HG02623 (cell line): Measurements from ENCODE around the gene TMEM135.
"Not testable (repeated sequence)": the region's sequence is repeated elsewhere in the genome, so short reads cannot be mapped to it uniquely, and the experiment has no call there.

Source experiments
- ATAC-seq: cut with Tn5 transposase; IDR thresholded peaks from one replicate; pipeline ENCODE4 v1.9.1; 2021; ENCODE audit warnings: moderate library complexity; ENCODE audit not compliant: unreplicated experiment

Gene TMEM135

DNA sequence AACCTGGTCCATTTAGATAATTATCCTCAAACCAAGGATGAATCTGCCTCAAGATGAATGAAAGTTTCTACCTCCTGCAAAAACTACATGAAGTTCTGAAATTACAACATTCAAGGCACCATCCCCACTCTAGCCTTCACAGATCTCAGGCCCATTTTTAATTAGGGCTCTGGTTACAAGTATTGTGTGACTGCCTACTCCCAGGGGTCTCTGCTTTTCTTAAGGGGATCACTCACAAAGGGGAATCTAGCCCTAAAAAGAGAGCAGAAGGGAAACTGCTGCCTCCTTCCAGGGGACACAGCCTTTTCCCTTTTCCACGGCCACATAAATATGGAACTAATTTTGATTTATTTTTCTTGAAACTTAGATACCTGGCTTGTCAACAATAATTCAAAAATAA, 17.4 kb upstream of the TMEM135 start:
- ATAC-seq: no peak

DNA sequence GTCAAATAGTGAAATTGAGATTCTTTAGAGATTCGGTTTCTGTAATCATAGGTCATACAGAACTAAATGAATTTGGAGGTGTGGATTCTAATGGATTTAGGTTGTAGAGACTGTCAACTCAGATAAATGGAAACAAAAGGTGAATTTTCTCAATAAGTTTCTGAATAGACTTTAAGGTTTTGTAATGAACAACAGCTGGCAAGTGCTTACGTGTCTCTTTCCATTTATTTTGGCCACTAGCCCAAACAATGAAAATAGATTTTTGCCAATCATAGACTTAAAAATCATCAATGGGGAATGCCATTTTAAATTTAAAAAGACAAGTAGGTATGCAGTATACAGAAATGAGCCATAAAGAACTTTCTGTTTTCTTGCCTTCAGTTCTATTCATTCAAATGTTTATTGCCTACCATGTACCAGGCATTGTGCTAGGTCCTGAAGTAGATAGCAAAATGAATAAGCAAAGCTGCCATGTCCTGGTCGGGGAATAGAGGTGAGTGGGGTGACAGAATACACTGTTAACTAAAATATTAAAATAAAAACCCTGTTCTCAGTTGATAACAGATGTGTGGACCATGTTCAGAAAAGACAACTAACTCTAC, 16.9 kb upstream of the TMEM135 start:
- no peak for ATAC-seq

DNA sequence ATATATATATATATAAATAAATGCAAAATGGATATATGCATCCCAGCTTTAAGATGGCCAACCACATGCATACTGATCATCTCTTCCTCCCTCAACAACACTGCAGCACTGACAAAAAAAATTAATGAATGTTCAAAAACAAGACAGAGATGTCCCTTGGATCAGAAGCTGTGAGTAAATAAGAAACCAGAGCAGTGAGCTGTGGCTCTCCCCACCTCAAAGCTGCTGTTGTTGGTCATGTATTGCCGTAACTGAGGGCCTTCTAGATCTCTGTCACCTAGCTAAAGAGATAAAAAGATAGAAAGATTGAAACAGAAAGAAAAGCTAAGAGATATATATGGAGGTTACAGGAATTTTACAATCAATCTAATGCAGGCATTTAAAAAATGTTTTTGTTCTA, 15.5 kb upstream of the TMEM135 start:
- peak; percentile 65 for ATAC-seq

DNA sequence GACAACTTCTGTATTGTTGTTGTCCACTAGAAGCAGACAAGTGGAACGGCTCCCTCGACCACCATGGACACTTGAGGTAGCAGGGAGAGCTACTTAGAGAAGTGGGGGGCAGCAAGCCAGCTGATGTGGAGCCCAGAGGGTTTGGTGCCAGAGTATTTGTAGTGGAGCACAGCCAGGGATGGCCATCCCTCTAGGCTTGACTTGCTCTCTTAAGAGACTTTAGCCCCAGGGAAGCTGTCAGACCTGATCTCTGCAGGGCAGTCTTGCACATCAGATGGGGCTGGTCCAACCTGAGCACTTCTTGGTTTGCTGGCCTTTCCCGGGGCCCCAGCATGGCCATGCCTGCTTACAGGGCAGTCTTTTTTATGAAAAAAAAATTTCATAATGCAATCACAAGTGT, 15.0 kb upstream of the TMEM135 start:
- no peak for ATAC-seq

DNA sequence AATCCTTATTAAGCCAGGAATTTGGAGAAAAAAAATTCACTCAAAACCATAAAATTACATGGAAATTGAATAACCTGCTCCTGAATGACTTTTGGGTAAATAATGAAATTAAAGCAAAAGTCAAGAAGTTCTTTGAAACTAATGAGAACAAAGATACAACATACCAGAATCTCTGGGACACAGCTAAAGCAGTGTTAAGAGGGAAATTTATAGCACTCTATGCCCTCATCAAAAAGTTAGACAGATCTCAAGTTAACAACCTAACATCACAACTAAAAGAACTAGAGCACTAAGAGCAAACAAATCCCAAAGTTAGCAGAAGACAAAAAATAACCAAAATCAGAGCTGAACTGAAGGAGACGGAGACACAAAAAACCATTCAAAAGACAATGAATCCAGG, 11.3 kb upstream of the TMEM135 start:
- ATAC-seq: not testable (repeated sequence)

DNA sequence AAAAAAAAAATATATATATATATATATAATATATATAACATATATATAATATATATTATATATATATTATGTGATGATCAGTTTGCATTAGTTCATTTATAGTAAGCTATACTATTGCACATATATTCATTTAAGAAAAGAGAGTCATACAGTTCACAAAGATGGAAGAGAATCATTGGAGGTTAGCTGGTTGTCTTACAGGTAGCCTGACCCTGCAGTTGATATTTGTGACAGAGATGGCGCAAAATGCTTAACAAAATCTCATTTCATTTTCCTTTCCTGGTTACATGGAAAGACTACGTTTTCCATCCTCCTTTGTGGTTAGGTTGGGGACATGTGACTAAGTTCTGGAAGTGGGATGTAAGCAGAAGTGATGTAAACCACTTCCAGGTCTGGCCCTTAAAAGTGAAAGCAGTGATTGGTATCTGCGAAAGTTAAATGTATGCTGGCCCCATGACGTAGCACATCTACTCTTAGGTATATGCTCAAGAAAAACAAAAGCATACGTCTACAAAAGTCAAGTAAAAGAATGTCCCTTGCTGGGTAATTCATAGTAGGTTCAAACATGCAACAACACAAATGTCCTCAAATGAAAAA, 7.2 kb upstream of the TMEM135 start:
- ATAC-seq: peak; percentile 45

DNA sequence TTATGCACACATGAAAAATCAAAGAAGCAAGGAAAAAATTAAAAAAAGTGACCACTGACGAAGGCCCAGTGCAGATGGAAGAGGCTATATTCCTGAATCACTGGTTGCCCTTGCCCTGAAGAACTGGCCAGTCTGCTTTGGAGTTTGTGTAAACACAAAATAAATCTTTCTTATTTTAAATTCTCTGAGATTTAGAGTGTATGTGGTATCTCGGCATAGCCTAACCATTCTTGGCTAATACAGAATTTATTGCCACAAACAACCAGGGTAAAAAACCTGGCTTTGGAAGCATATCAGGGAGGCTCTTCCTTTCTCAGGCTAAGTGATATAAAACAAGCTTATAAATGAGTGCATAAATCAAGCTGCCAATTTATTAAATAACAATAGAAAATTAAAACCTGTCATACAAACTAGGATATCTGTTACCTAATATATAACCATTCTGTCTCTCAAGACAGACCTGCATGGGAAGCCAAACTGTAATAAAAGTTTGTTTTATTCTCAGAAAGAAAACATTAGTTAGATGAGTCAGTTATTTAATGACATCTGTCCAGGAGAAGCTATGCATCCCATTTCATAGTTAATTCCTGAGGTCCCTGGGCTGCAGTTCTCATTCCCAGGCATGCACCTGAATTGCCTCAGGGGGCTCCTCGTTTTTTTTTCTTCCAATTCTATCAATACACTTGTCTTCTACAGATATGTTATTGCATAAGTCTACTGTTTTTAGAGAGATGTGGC, 6.1 kb upstream of the TMEM135 start:
- no peak for ATAC-seq

DNA sequence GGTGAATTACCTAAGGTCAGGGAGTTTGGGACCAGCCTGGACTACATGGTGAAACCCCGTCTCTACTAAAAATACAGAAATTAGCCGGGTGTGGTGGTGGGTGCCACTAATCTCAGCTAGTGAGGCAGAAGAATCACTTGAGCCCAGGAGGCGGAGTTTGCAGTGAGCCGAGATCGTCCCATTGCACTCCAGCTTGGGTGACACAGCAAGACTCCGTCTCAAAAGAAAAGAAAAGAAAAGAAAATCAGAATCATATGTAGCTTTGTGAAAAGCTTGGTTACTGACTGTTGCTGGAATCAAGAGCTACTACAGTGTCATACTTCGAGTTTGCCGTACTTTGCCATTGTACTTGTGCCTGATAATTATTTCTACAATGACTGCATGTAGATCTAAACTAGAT, 4.2 kb upstream of the TMEM135 start:
- no peak for ATAC-seq

DNA sequence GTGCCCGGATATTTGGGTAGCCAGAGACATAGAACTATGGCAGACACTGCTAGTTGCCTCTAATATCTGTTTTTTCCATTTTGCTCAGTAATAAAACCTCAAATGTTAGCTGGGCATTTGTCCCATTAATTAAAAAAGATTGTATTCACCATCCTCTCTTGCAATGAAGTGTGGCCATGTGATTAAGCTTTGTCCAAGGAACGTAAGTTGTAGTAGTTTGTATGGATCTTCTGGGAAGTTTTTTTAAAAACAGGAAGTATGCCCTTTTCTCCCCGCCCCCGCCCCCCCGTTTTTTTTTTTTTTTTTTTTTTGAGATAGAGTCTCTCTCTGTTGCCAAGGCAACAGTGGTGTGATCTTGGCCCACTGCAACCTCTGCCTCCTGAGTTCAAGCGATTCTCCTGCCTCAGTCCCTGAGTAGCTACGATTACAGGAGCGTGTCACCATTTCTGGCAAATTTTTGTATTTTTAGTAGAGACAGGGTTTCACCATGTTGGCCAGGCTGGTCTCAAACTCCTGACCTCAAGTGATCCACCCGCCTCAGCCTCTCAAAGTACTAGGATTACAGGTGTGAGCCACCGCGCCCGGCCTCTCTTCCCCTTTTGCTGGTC, 1.7 kb upstream of the TMEM135 start:
- no peak for ATAC-seq

DNA sequence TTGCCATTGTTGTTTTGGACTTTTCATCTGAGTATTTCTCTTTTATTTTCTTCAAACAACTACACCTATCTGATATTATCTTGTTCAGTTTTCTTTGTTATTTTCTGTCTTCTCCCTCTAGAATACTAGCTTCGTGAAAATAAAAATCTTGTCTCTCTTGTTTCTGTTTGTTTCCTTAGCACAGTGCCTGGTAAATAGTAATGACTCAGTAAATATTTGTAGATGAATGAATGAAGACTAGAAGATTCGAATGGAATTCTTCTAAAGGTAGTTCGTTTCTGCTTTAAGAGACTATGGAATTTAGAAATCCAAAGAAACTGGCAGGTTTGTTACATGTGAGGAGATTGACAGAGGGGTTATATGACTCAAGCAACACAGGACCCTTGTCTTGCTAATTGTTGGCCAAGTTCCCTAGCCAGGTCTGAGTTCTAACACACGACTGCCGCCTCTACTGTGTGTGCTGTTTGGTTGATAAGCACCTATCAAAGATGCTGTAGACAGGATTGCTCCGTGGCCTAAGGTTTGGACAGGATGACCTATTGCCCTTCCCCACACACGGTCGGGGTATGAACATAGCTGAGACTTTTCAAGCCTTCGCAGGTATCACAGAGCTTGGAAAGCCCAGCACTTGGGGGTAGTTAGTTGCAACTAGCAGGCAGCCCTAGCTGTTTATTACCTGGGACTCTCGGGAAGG, 831 bp upstream of the TMEM135 start:
- peak; percentile 0 for ATAC-seq

DNA sequence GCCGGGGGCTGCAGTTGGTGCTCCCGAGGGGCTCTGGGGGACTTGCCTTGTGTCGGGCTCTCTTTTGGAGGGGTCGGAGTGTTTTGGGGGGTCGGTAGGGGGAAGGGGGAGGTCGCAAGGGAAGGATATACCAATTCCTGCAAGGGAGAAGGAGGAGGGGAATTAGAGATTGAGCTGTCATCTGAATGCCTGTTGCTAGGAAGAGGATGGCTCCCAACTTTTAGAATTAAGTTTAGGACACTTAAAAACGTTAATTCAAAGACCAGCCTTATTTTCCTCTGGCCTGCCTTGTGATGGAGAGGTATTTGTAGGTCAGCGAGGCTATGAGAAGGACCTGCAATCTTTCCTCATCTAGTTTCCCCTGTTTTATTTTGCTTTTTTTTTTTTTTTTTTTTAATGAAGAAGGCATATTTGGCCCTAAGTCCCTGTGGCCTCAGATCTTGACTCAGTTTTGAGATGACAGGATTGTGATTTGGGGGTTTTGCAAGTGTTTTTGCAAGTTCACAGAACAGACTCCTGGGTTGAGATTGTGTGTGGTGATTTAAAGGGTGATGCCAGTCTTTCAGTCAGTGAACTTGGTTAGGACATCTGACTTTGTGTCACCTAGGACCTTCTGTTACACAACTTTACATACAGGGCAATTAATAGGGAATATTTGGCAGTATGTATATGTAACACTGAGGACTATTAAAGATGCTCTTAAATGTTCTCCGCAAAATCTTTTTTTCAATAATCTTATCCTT, 672 bp downstream of the TMEM135 start:
- no peak for ATAC-seq

DNA sequence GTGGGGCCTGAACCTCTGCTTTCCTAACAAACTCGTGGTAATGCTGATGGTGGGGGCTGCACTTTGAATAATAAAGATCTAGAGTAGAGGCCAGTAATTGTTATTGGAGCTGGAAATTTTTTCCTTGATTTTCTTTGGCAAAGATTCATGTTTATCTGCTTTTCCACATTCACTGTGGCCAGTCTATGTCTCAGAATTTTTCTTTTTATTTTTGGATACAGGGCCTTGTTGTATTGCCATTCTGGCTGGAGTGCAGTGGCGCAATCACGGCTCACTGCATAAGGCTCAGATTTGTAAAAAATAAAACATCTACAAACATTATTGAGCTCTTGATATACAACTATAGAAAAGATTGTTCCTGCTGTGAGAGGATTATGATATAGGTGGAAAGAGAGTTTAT, 1.6 kb downstream of the TMEM135 start:
- ATAC-seq: no peak

DNA sequence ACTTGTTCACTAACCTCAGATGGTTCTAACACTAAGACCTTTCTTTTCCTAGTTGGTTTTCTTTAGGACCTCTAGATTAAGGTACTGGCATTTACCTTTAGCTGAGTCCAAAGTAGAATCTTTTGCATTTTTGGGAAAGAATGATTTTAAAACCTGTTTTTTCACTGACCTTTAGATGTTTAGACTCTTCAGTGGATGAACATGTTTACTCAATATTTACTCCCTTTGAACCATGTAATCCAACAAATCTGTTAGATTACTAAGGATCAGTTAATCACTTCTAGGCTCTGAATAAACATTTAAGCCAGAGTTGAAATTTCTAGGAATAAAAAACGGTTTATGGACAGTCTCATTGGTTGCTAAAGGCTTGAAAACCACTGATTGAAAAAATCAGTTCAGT, 6.2 kb downstream of the TMEM135 start:
- ATAC-seq: no peak

DNA sequence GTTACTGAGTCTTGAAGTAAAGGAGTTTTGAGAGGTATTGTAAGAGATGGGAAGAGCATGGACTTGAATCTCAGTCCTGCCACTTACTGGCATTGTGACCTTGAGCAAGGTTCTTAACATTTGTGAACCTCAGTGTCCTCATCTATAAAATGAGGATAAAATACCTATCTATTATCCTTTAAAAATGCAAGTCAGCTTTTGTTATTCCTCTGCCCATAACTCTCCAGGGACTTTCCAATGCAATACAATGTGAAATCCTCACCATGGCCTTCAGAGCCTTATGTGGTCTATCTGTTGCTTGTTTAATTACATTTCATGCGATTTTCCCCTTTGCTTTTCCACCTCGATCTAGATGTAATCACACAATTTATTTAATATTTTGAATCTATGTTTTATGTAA, 9.1 kb downstream of the TMEM135 start:
- no peak for ATAC-seq

DNA sequence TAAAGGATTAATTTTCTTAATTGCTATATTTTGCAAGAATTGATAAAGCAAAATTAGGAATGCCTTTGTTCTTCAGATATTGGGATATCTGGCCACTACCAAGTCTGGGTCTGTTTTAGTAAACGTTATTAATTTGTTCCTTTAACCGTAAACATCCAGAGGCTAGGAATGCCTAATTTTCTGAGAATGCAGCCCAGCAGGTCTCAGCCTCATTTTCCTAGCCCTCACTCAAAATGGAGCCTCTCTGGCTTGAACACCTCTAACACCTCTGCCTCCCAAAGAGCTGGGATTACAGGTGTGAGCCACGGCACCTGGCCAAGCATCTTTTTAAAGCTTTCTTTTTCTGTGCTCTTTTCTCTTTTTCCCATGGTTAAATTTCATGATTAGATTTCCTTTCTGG, 18.4 kb downstream of the TMEM135 start:
- ATAC-seq: no peak

DNA sequence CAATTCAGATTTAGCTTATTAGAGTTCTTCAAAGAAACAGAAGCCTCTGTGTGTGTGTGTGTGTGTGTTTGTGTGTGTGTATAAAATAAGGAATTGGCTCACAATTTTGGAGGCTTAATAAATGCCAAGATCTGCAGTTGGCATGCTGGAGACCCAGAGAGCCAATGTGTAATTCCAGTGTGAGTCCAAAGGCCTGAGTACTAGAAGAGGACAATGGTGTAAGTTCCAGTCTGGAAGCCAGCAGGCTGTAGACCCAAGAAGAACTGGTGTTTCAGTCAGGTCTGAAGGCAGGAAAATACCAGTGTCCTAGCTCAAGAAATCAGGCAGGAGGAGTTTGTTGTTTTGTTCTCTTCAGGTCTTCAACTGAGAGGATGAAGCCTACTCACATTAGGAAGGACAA, 20.0 kb downstream of the TMEM135 start:
- ATAC-seq: no peak

DNA sequence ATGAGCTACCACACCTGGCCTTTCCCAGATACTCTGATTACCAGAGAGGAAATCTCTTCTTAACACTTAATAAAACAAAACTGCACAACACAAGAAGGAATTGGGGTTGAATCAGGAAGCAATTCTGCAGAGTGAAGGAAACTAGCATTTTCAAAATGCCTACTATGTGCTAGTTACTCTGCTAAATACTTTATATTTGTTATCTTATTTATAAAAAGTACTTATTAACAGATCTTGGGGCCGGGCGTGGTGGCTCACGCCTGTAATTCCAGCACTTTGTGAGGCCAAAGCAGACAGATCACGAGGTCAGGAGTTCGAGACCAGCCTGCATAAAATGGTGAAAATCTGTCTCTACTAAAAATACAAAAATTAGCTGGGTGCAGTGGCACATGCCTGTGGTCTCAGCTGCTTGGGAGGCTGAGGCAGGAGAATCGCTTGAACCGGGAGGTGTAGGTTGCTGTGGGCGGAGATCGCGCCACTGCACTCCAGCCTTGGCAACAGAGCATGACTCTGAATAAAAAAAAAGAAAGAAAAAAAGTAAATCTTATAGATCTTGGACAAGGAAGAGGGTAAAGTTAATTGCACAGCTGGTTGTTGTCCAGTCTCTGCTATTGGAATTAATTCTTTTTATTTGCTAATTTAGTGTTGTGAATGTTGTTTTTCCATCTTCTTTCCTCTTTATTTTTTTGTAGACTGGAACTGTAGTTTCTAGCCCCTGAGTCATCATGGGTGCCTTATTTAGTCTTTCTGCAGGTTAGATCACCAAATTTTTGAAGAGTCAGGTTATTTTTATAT, 22.1 kb downstream of the TMEM135 start:
- no peak for ATAC-seq

DNA sequence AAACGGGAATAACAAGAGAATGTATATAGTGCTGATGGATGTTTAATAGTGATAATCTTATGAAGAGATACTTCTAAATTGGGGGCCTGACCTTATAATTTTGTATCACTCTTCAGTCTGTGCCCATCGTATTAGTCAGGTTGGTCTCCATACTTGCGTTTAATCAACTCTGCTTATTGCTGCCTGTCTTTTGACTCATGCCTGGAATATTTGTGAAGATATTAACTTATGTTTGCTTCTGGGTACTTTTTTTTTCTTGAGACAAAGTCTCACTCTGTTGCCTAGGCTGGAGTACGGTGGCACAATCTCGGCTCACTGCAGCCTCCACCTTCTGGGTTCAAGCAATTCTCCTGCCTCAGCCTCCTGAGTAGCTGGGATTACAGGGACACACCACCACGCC, 24.0 kb downstream of the TMEM135 start:
- no peak for ATAC-seq

DNA sequence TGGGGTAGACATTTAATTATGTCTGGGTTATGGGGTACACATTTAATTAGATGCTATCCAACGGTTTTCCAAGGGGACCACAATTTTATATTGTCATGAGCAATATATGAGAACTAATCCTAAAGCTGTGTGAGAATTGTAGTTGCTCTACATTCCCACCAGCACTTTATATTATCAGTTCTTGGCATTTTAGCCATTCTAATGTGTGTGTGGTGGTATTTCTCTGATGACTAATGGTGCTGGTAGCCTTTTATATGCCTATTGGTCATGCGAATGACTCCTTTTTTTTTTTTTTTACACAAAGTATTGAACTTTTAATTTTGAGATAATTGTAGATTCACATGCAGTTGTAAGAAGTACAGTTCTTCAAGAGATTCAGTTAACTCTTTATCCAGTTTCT, 26.2 kb downstream of the TMEM135 start:
- no peak for ATAC-seq

DNA sequence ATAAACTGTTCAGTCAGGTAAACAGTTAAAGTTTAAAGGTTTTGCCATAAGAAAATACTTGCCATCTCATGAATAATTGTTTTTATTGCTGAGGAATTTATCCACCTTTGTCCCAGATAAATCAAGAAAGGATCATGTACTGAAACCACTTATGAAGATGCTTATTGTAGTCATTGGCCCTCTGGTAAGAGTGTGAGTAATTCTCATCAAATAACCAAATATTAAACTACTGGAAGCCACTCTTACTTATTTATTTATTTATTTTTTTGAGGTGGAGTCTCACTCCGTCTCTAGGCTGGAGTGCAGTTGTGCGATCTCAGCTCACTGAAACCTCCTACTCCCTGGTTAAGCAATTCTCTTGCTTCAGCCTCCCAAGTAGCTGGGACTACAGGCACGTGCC, 35.1 kb downstream of the TMEM135 start:
- no peak for ATAC-seq
